SK-N-SH (cell line): ENCODE data around the gene JOSD1. TPM values are rescaled to one million over a fixed set of nuclear protein-coding genes. Genes with fewer than 3 reads are reported as not detected.

Source experiments
- CTCF ChIA-PET: fragments of 300-600, 350-600 bp; formaldehyde crosslinking; extraction: SDS; loops from one replicate; lab custom pipeline; 2021; lab: Yijun Ruan, JAX
- POLR2A ChIA-PET: fragments of 350-600 bp; sonication (Branson Sonifier 250); formaldehyde crosslinking; extraction: SDS; loops from one replicate; lab custom pipeline; 2020; ENCODE audit warnings: antibody characterized with exemption, inconsistent platforms; lab: Yijun Ruan, JAX
- DNase-seq: peaks from one replicate; pipeline ENCODE4 v3.0.0; 2012
- H2AFZ ChIP-seq: fragments of 200-600 bp; sonication (generic); 2 replicates; pipeline ENCODE4 v1.8.1; 2016; ENCODE audit warnings: antibody characterized with exemption, mild to moderate bottlenecking, low read depth
- H3F3A ChIP-seq: fragments of 200-600 bp; sonication (generic); replicated peaks from 2 replicates; pipeline ENCODE3; 2016; ENCODE audit warnings: antibody characterized with exemption, mild to moderate bottlenecking; ENCODE audit not compliant: insufficient read depth
- H3K27ac ChIP-seq, 2 experiments: fragments of 200-500 bp in 1 of 2; fragments of 200-600 bp in 1 of 2; sonication (Bioruptor generic) in 1 of 2; sonication (generic), shearing (Covaris generic) in 1 of 2; 2 replicates each; pipeline versions ENCODE4 v1.5.1 to v1.6.1; 2014 to 2016; ENCODE audit warnings: low read depth in 2 of 2, inconsistent platforms in 1 of 2, low read length in 1 of 2, mild to moderate bottlenecking in 1 of 2, mixed read lengths in 1 of 2
- H3K27me3 ChIP-seq: fragments of 200-600 bp; sonication (generic), shearing (Covaris generic); 2 replicates; pipeline ENCODE4 v1.6.1; 2016; ENCODE audit warnings: mixed run types; ENCODE audit not compliant: insufficient read depth
- H3K36me3 ChIP-seq, 2 experiments: fragments of 200-500 bp in 1 of 2; fragments of 200-600 bp in 1 of 2; sonication (Bioruptor generic) in 1 of 2; sonication (generic) in 1 of 2; replicated peaks in 1 of 2; 2 replicates each; pipeline versions ENCODE3 to v1.5.1; 2014 to 2016; ENCODE audit warnings: low read length in 1 of 2, mild to moderate bottlenecking in 1 of 2; ENCODE audit not compliant: insufficient read depth in 2 of 2, control insufficient read depth in 1 of 2
- H3K4me1 ChIP-seq, 2 experiments: fragments of 200-500 bp in 1 of 2; fragments of 200-600 bp in 1 of 2; sonication (Bioruptor generic) in 1 of 2; sonication (generic), shearing (Covaris generic) in 1 of 2; 2 replicates each; pipeline versions ENCODE4 v1.5.1 to v1.6.1; 2014 to 2016; ENCODE audit warnings: low read depth in 1 of 2, low read length in 1 of 2, mixed run types in 1 of 2; ENCODE audit not compliant: insufficient read depth in 2 of 2, control insufficient read depth in 1 of 2
- H3K4me2 ChIP-seq: fragments of 200-600 bp; sonication (generic), shearing (Covaris generic); 2 replicates; pipeline ENCODE4 v1.6.1; 2017; ENCODE audit warnings: mixed run types
- H3K4me3 ChIP-seq, 2 experiments: fragments of 200-500 bp in 1 of 2; fragments of 200-600 bp in 1 of 2; sonication (Bioruptor generic) in 1 of 2; sonication (generic), shearing (Covaris generic) in 1 of 2; 2 replicates each; pipeline versions ENCODE4 v1.5.1 to v1.8.1; 2014 to 2016; ENCODE audit warnings: low read depth in 2 of 2, inconsistent platforms in 1 of 2, low read length in 1 of 2, mild to moderate bottlenecking in 1 of 2, mixed read lengths in 1 of 2, moderate library complexity in 1 of 2
- H3K79me2 ChIP-seq: fragments of 200-600 bp; sonication (generic); 2 replicates; pipeline ENCODE4 v1.8.1; 2017; ENCODE audit warnings: mild to moderate bottlenecking; ENCODE audit not compliant: insufficient read depth
- H3K9ac ChIP-seq: fragments of 200-600 bp; sonication (generic); 2 replicates; pipeline ENCODE4 v1.6.1; 2017; ENCODE audit warnings: mixed run types
- H3K9me2 ChIP-seq: fragments of 200-600 bp; sonication (generic); 2 replicates; pipeline ENCODE4 v1.6.1; 2017; ENCODE audit warnings: mixed run types
- H3K9me3 ChIP-seq: fragments of 200-600 bp; sonication (generic); 2 replicates; pipeline ENCODE4 v1.6.1; 2017; ENCODE audit warnings: mixed run types, mild to moderate bottlenecking, moderate library complexity
- H4K20me1 ChIP-seq: fragments of 200-600 bp; sonication (generic); 2 replicates; pipeline ENCODE4 v1.6.1; 2017; ENCODE audit warnings: mild to moderate bottlenecking, mixed run types; ENCODE audit not compliant: insufficient read depth
- CHD2 ChIP-seq: fragments of 150-350 bp; IDR thresholded peaks from 2 replicates; pipeline ENCODE4 v1.6.1; 2018; ENCODE audit warnings: low read length; ENCODE audit not compliant: partially characterized antibody
- EP300 ChIP-seq, 2 experiments: IDR thresholded peaks; 2 replicates each; pipeline versions ENCODE4 v1.4.0 to v1.6.1; 2012; ENCODE audit warnings: borderline replicate concordance in 1 of 2, low read depth in 1 of 2, low read length in 1 of 2
- EZH2phosphoT487 ChIP-seq: fragments of 200-600 bp; sonication (generic); IDR thresholded peaks from 2 replicates; pipeline ENCODE4 v1.6.1; 2017; ENCODE audit warnings: low read depth, mixed run types, mild to moderate bottlenecking, antibody characterized with exemption, moderate library complexity, borderline replicate concordance
- FOSL2 ChIP-seq: IDR thresholded peaks from 2 replicates; pipeline ENCODE4 v1.4.0; 2012; ENCODE audit warnings: low read depth, mild to moderate bottlenecking, moderate library complexity, borderline replicate concordance
- FOXM1 ChIP-seq: IDR thresholded peaks from 2 replicates; pipeline ENCODE4 v1.4.0; 2012; ENCODE audit warnings: low read depth, mild to moderate bottlenecking
- NRF1 ChIP-seq: IDR thresholded peaks from 2 replicates; pipeline ENCODE4 v1.6.1; 2012; ENCODE audit warnings: low read depth, mild to moderate bottlenecking, low read length
- PBX3 ChIP-seq: IDR thresholded peaks from 2 replicates; pipeline ENCODE4; 2012
- REST ChIP-seq: IDR thresholded peaks from 2 replicates; pipeline ENCODE4 v1.6.1; 2012; ENCODE audit warnings: mild to moderate bottlenecking, low read depth, low read length, moderate library complexity
- USF1 ChIP-seq: IDR thresholded peaks from 2 replicates; pipeline ENCODE4 v1.4.0; 2012; ENCODE audit warnings: low read depth, borderline replicate concordance
- USF2 ChIP-seq: fragments of 150-350 bp; IDR thresholded peaks from 2 replicates; pipeline ENCODE4 v1.6.1; 2017; ENCODE audit warnings: antibody characterized with exemption, low read length, low read depth, borderline replicate concordance
- WGBS: methylation state at CpG from one replicate; pipeline ENCODE4 v1.1.6; 2017; ENCODE audit warnings: low lambda C conversion rate; 5-methylcytosine and 5-hydroxymethylcytosine counted together
- polyA plus RNA-seq, 3 experiments: library from polyadenylated mRNA; depleted of rRNA; stranded (reverse); fragments of >200 nt; gene quantifications; 2 replicates each; pipeline ENCODE4 v1.2.3, GENCODE V29; 2012

The JOSD1 gene
- polyA plus RNA-seq, 1 of the 3 experiments (the other 2 are of a cell fraction): 17.8 TPM

- DNase-seq: no peak
- no peaks in the 10 kb centered on the region; a peak in 1 of 4 replicates for H3K4me1 ChIP-seq
- no peak overlapping the region for H3K9ac ChIP-seq
- no peak overlapping the region for H3K4me2 ChIP-seq
- no peak overlapping the region for H3K27ac ChIP-seq
- peaks cover 63% of the 10 kb centered on the region for H3K79me2 ChIP-seq
- POLR2A ChIA-PET: no interaction called here
- 98% methylated on average over 7 of the region's 8 CpGs for WGBS
- no peaks in the 10 kb centered on the region for H3K27me3 ChIP-seq
- H3K9me2 ChIP-seq: no peaks in the 10 kb centered on the region
- H3K9me3 ChIP-seq: no peaks in the 10 kb centered on the region
- TF ChIP-seq USF2: no peak
- no peak for TF ChIP-seq CHD2
- no peak for TF ChIP-seq FOSL2
- no peak for TF ChIP-seq EZH2phosphoT487
- no peak for TF ChIP-seq EP300 (IDR thresholded peaks at IDR 0.05; ENCODE audit: borderline replicate concordance in 1 of 2, low read depth in 1 of 2, low read length in 1 of 2)
- TF ChIP-seq NRF1: no peak
- no peak for TF ChIP-seq USF1
- no peak for TF ChIP-seq PBX3
- no peak for TF ChIP-seq FOXM1
- no peak for TF ChIP-seq REST
- TF ChIP-seq, all 33 proteins: peak for 0
- no peak overlapping the region for H3K4me3 ChIP-seq
- H4K20me1 ChIP-seq: 0 out of 2 replicates have a peak, but pooled peaks cover 4% of the 10 kb centered on the region
- H3F3A ChIP-seq: peaks cover 4% of the 10 kb centered on the region
- CTCF ChIA-PET: no interaction called here
- peaks cover 0 to 3% of the 10 kb centered on the region in 2 experiments for H3K36me3 ChIP-seq
- H2AFZ ChIP-seq: no peak overlapping the region
Observed at GRCh38 chr22:38713921-38714320, 13.2 kb upstream of the JOSD1 start.
